ENCODE results near the gene ZBTB25.

GRCh38 chr14:64488590-64489099 is 15.0 kb downstream of the ZBTB25 start:
- TF ChIP-seq EZH2 (IDR thresholded peaks at IDR 0.05; ENCODE audit: borderline replicate concordance, control insufficient read depth, low read depth, low read length) (no peak), POLR2A (IDR thresholded peaks at IDR 0.05; ENCODE audit: low read depth, low read length) (no peak), CTCF (IDR thresholded peaks at IDR 0.05 in 2 of 3, conservative IDR thresholded peaks at IDR 0.05 in 1 of 3; ENCODE audit: control insufficient read depth in 2 of 3, extremely low read depth in 1 of 3, insufficient read depth in 1 of 3, low read depth in 3 of 3, low read length in 3 of 3) (no peak), GABPA (IDR thresholded peaks at IDR 0.05; ENCODE audit: low read depth) (no peak), EP300 (IDR thresholded peaks at IDR 0.05; ENCODE audit: borderline replicate concordance in 1 of 2, control insufficient read depth in 1 of 2, low read depth in 2 of 2, low read length in 2 of 2) (no peak), CBX5 (IDR thresholded peaks at IDR 0.05; ENCODE audit: low read depth) (no peak), MEF2B (IDR thresholded peaks at IDR 0.05; ENCODE audit: partially characterized antibody, poor library complexity, severe bottlenecking) (no peak)

Measured in GM12878 (cell line).